Esophagus (tissue), 2 donors: ENCODE results near the gene TEX52. TPM values are rescaled to one million over a fixed set of nuclear protein-coding genes. Genes with fewer than 3 reads are reported as not detected.

Source experiments
- H3K27ac ChIP-seq, 2 donors: one replicate each; pipeline ENCODE4 v1.5.1; 2013; ENCODE audit warnings: low read depth in 2 of 2, mild to moderate bottlenecking in 2 of 2, inconsistent platforms in 1 of 2, low read length in 1 of 2, moderate library complexity in 1 of 2
- H3K27me3 ChIP-seq, 2 donors: one replicate each; pipeline ENCODE4 v1.6.1; 2013; ENCODE audit warnings: low read length in 2 of 2, control low read depth in 1 of 2, mild to moderate bottlenecking in 1 of 2; ENCODE audit not compliant: insufficient read depth in 2 of 2, control insufficient read depth in 1 of 2
- H3K36me3 ChIP-seq, 2 donors: one replicate each; pipeline ENCODE4 v1.6.1; 2013; ENCODE audit warnings: low read length in 1 of 2; ENCODE audit not compliant: control insufficient read depth in 2 of 2, insufficient read depth in 2 of 2
- H3K4me1 ChIP-seq, 2 donors: one replicate each; pipeline ENCODE4 v1.6.1; 2013; ENCODE audit warnings: low read length in 1 of 2; ENCODE audit not compliant: control insufficient read depth in 2 of 2, insufficient read depth in 2 of 2
- H3K4me3 ChIP-seq, 2 donors: one replicate each; pipeline ENCODE4 v1.5.1; 2013; ENCODE audit warnings: low read length in 2 of 2, mild to moderate bottlenecking in 2 of 2, low read depth in 1 of 2, moderate library complexity in 1 of 2
- H3K9me3 ChIP-seq, 2 donors: one replicate each; pipeline ENCODE4 v1.6.1; 2013; ENCODE audit warnings: mild to moderate bottlenecking in 2 of 2, low read depth in 1 of 2, low read length in 1 of 2, moderate library complexity in 1 of 2; ENCODE audit not compliant: control insufficient read depth in 2 of 2, insufficient read depth in 1 of 2
- WGBS, 2 donors: extraction: QIAGEN DNeasy Blood & Tissue Kit; methylation state at CpG; one replicate each; pipeline ENCODE4 v1.1.7; 2013; 5-methylcytosine and 5-hydroxymethylcytosine counted together
- polyA plus RNA-seq, 2 donors: library from polyadenylated mRNA; stranded (reverse); fragments of 200-250 nt; gene quantifications; one replicate each; pipeline ENCODE4 v1.2.3, GENCODE V29; 2013
- donor health status: healthy with polysubstance abuse.
- donor health status: Bipolar disorder and iron deficiency.

TEX52 gene
- polyA plus RNA-seq, 2 donors = not detected

GRCh38 chr12:2824541-2824940, 32.3 kb downstream of the TEX52 start:
- H3K4me3 ChIP-seq = no peak overlapping the region
- no peaks in the 10 kb centered on the region for H3K9me3 ChIP-seq
- no peak overlapping the region for H3K27ac ChIP-seq
- H3K27me3 ChIP-seq = no peaks in the 10 kb centered on the region
- WGBS, 2 donors = 76 to 78% methylated on average over 6 of the region's 6 CpGs
- no peaks in the 10 kb centered on the region for H3K4me1 ChIP-seq
- peaks cover 22 to 65% of the 10 kb centered on the region in 2 donors for H3K36me3 ChIP-seq

GRCh38 chr12:2823483-2823882, 33.4 kb downstream of the TEX52 start:
- peaks cover 22 to 69% of the 10 kb centered on the region in 2 donors for H3K36me3 ChIP-seq
- WGBS, 2 donors = 83 to 87% methylated on average over 7 of the region's 7 CpGs
- H3K27ac ChIP-seq = no peak overlapping the region
- H3K4me1 ChIP-seq = no peaks in the 10 kb centered on the region
- no peaks in the 10 kb centered on the region for H3K9me3 ChIP-seq
- no peaks in the 10 kb centered on the region for H3K27me3 ChIP-seq
- no peak overlapping the region for H3K4me3 ChIP-seq

- H3K36me3 ChIP-seq = peaks cover 16 to 58% of the 10 kb centered on the region in 2 donors
- H3K4me1 ChIP-seq = no peaks in the 10 kb centered on the region
- no peaks in the 10 kb centered on the region for H3K9me3 ChIP-seq
- H3K27me3 ChIP-seq = no peaks in the 10 kb centered on the region
- 82 to 87% methylated on average over 8 to 9 of the region's 9 CpGs for WGBS, 2 donors
- H3K4me3 ChIP-seq = no peak overlapping the region
- no peak overlapping the region for H3K27ac ChIP-seq
These were observed 36.4 kb downstream of the TEX52 start for GRCh38 chr12:2820432-2820831.

DNA sequence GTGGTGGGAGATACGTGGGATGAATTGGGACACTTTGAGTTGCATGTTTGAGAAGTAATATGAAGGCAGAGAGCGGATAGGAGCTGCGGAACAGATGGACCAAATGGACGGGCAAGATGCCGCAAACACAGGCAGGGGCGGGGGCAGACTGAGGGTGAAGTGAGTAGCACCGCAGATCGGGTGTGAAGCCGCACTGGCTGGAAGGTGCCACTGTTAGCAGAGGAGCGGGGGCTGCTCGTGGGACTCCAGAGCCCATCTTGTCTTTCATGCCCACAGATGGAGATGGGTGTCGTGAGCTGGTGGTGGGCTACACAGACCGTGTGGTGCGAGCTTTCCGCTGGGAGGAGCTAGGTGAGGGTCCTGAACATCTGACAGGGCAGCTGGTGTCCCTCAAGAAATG, 37.0 kb downstream of the TEX52 start:
- WGBS, 2 donors = 95% methylated on average over 15 of the region's 15 CpGs
- Histone ChIP-seq H3K4me1 (no peaks in the 10 kb centered on the region), H3K36me3 (peaks cover 16 to 53% of the 10 kb centered on the region in 2 donors), H3K27me3 (no peaks in the 10 kb centered on the region), H3K27ac (no peak overlapping the region), H3K9me3 (no peaks in the 10 kb centered on the region), H3K4me3 (no peak overlapping the region)

- WGBS, 2 donors = 14 to 15% methylated on average over 10 of the region's 10 CpGs
- Histone ChIP-seq H3K27me3 (no peaks in the 10 kb centered on the region), H3K9me3 (no peaks in the 10 kb centered on the region), H3K4me1 (peaks cover 0 to 2% of the 10 kb centered on the region in 2 donors), H3K4me3 (peak overlapping the region; percentile 71 to 76), H3K27ac (peak overlapping the region; percentile 87 to 98), H3K36me3 (peaks cover 8% of the 10 kb centered on the region in 2 donors)
These were observed 43.3 kb downstream of the TEX52 start for GRCh38 chr12:2813214-2814185.

- no peaks in the 10 kb centered on the region for H3K27me3 ChIP-seq
- 0% methylated on average over 48 of the region's 48 CpGs for WGBS, 2 donors
- H3K4me1 ChIP-seq = peaks cover 0 to 2% of the 10 kb centered on the region in 2 donors
- no peaks in the 10 kb centered on the region for H3K9me3 ChIP-seq
- H3K4me3 ChIP-seq = peak within 1 kb of the TSS; percentile 71 to 76
- peaks cover 0 to 3% of the 10 kb centered on the region in 2 donors for H3K36me3 ChIP-seq
- peak within 1 kb of the TSS; percentile 87 to 98 for H3K27ac ChIP-seq
These were observed 44.3 kb downstream of the TEX52 start, which contains the start of gene ITFG2 for GRCh38 chr12:2812290-2813213. Gene ITFG2, plus strand, starts transcription at chr12:2812668. Its CDS starts 93 bp downstream, at chr12:2812761.

DNA sequence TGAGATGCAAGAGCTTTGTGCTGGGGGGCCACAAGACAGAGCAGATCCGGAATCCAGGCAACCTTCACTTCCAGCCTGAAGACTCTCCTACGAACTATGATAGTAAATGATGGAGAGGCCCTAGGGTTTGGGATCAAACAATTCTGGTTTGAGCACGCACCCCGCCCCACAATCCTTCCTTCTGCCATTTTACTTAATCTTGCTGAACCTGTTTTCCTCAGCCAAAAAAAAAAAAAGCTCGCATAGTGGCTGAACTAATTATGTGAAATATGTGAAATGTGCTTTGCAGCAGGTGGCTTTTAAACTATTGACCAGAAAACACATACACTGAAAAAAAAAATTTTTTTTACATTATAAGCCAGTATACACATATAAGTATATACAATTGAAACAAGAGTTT, 45.0 kb downstream of the TEX52 start:
- Histone ChIP-seq H3K27ac (peak overlapping the region; percentile 54 to 81), H3K4me3 (peak overlapping the region in 1 of 2 donors; percentile 71), H3K9me3 (no peaks in the 10 kb centered on the region), H3K27me3 (no peaks in the 10 kb centered on the region), H3K4me1 (peaks cover 0 to 2% of the 10 kb centered on the region in 2 donors), H3K36me3 (no peaks in the 10 kb centered on the region)
- 41 to 49% methylated on average over 5 of the region's 5 CpGs for WGBS, 2 donors

DNA sequence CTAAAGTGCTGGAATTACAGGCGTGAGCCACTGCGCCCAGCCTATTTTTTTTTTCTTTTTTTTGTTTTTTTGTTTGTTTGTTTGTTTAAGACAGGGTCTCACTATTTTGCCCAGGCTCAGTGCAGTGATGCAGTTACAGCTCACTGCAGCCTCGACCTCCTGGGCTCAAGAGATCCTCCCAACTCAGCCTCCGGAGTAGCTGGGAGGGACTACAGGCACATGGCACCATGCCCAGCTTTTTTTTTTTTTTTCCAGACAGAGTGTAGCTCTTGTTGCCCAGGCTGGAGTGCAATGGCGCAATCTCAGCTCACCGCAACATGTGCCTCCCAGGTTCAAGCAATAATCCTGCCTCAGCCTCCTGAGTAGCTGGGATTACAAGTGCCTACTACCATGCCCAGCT, 50.1 kb downstream of the TEX52 start:
- H3K4me1 ChIP-seq = peaks cover 0 to 2% of the 10 kb centered on the region in 2 donors
- 87 to 88% methylated on average over 6 of the region's 6 CpGs for WGBS, 2 donors
- H3K9me3 ChIP-seq = no peaks in the 10 kb centered on the region
- H3K36me3 ChIP-seq = peaks cover 17 to 19% of the 10 kb centered on the region in 2 donors
- no peaks in the 10 kb centered on the region for H3K27me3 ChIP-seq
- no peak overlapping the region for H3K4me3 ChIP-seq
- no peak overlapping the region for H3K27ac ChIP-seq

DNA sequence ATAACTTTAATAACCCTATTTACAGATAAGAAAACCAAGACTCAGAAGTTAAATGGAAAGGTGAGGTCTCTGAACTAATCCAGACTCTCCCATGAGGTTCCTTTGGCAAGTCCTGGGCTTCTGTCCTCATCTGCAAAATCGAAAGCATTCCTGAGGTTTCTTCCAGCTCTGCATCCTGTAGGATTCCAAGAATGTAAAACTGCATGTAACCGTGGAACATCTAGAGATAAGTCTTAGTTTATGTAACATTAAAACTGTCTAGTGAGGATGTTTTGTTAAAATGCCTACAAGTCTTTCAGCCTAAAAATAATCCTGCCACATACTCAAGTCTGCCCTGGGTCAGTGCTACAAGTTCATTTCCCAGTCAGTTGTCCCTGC, 51.7 kb downstream of the TEX52 start:
- Histone ChIP-seq H3K4me1 (peaks cover 0 to 10% of the 10 kb centered on the region in 2 donors), H3K36me3 (peaks cover 26 to 29% of the 10 kb centered on the region in 2 donors), H3K4me3 (no peak overlapping the region), H3K27me3 (no peaks in the 10 kb centered on the region), H3K9me3 (no peaks in the 10 kb centered on the region), H3K27ac (no peak overlapping the region)
- WGBS, 2 donors = 53 to 60% methylated on average over 2 of the region's 2 CpGs
